ENCODE measurements around the gene INSYN2B.

Gene INSYN2B

GRCh38 chr5:169980418-169981053 is at the start of gene INSYN2B:
TSS of gene INSYN2B (minus strand) at chr5:169980495. CDS start at chr5:169883898, 96,597 bp downstream.
- Histone ChIP-seq H3K4me1 (peaks cover 0 to 7% (median 0%) of the 10 kb centered on the region in 10 experiments; a peak in 1 of 20 replicates), H3K9ac (no peak within 1 kb of the TSS), H3K4me2 (no peak within 1 kb of the TSS), H4K20me1 (peaks cover 0 to 61% (median 0%) of the 10 kb centered on the region in 11 experiments; a peak in 7 of 22 replicates), H3K4me3 (no peak within 1 kb of the TSS), H3K36me3 (peaks cover 16 to 88% (median 31%) of the 10 kb centered on the region in 11 experiments), H3K27ac (no peak within 1 kb of the TSS), H3K27me3 (no peaks in the 10 kb centered on the region), H3K9me3 (replicated peaks in 1 of 11) (no peaks in the 10 kb centered on the region)
- TF ChIP-seq Cebpa-rat (IDR thresholded peaks at IDR 0.05) = no peak

- peaks cover 0 to 12% (median 0%) of the 10 kb centered on the region in 11 experiments; a peak in 2 of 22 replicates for H4K20me1 ChIP-seq
Observed at GRCh38 chr5:170028124-170028523, 47.8 kb upstream of the INSYN2B start.

GRCh38 chr5:170025853-170026252 is 45.6 kb upstream of the INSYN2B start:
- peaks cover 0 to 16% (median 0%) of the 10 kb centered on the region in 11 experiments; a peak in 1 of 22 replicates for H4K20me1 ChIP-seq
- H3K4me1 ChIP-seq = 0 out of 20 replicates have a peak, but pooled peaks cover 0 to 6% (median 0%) of the 10 kb centered on the region in 10 experiments
- no peak overlapping the region for H3K9ac ChIP-seq
- TF ChIP-seq Cebpa-rat (IDR thresholded peaks at IDR 0.05) = no peak
- H3K36me3 ChIP-seq = peaks cover 30 to 98% (median 62%) of the 10 kb centered on the region in 11 experiments
- no peak overlapping the region for H3K4me2 ChIP-seq
- H3K4me3 ChIP-seq = no peak overlapping the region
- no peak overlapping the region for H3K27ac ChIP-seq
- no peaks in the 10 kb centered on the region for H3K9me3 ChIP-seq (replicated peaks in 1 of 11)
- no peaks in the 10 kb centered on the region for H3K27me3 ChIP-seq

More at GRCh38 chr5:170028124-170028523, 47.8 kb upstream of the INSYN2B start:
- no peak for TF ChIP-seq Cebpa-rat (IDR thresholded peaks at IDR 0.05)
- no peak overlapping the region for H3K4me3 ChIP-seq
- peaks cover 25 to 98% (median 67%) of the 10 kb centered on the region in 11 experiments for H3K36me3 ChIP-seq
- H3K9me3 ChIP-seq (replicated peaks in 1 of 11) = no peaks in the 10 kb centered on the region
- no peaks in the 10 kb centered on the region for H3K27me3 ChIP-seq
- no peak overlapping the region for H3K4me2 ChIP-seq
- H3K9ac ChIP-seq = no peak overlapping the region
- no peaks in the 10 kb centered on the region for H3K4me1 ChIP-seq
- H3K27ac ChIP-seq = no peak overlapping the region

GRCh38 chr5:170021506-170021905 is 41.2 kb upstream of the INSYN2B start:
- Histone ChIP-seq H3K4me3 (no peak overlapping the region), H3K36me3 (peaks cover 24 to 98% (median 50%) of the 10 kb centered on the region in 11 experiments; a peak in 20 of 22 replicates), H3K27me3 (no peaks in the 10 kb centered on the region), H3K4me2 (no peak overlapping the region), H3K9me3 (replicated peaks in 1 of 11) (no peaks in the 10 kb centered on the region), H4K20me1 (peaks cover 0 to 9% (median 0%) of the 10 kb centered on the region in 11 experiments; a peak in 1 of 22 replicates), H3K9ac (no peak overlapping the region), H3K27ac (no peak overlapping the region), H3K4me1 (0 out of 20 replicates have a peak, but pooled peaks cover 0 to 6% (median 0%) of the 10 kb centered on the region in 10 experiments)
- no peak for TF ChIP-seq Cebpa-rat (IDR thresholded peaks at IDR 0.05)

GRCh38 chr5:170020423-170020822 is 40.1 kb upstream of the INSYN2B start:
- Histone ChIP-seq H3K4me2 (no peak overlapping the region), H3K27me3 (no peaks in the 10 kb centered on the region), H3K9ac (no peak overlapping the region), H4K20me1 (peaks cover 0 to 9% (median 0%) of the 10 kb centered on the region in 11 experiments; a peak in 1 of 22 replicates), H3K4me3 (no peak overlapping the region), H3K4me1 (0 out of 20 replicates have a peak, but pooled peaks cover 0 to 6% (median 0%) of the 10 kb centered on the region in 10 experiments), H3K27ac (no peak overlapping the region), H3K9me3 (replicated peaks in 1 of 11) (no peaks in the 10 kb centered on the region), H3K36me3 (peaks cover 24 to 99% (median 50%) of the 10 kb centered on the region in 11 experiments; a peak in 20 of 22 replicates)
- no peak for TF ChIP-seq Cebpa-rat (IDR thresholded peaks at IDR 0.05)

- Histone ChIP-seq H4K20me1 (peaks cover 0 to 5% (median 0%) of the 10 kb centered on the region in 11 experiments; a peak in 1 of 22 replicates), H3K27me3 (no peaks in the 10 kb centered on the region), H3K4me3 (no peak overlapping the region), H3K9ac (no peak overlapping the region), H3K4me2 (no peak overlapping the region), H3K36me3 (peaks cover 6 to 99% (median 38%) of the 10 kb centered on the region in 11 experiments; a peak in 17 of 22 replicates), H3K27ac (no peak overlapping the region), H3K4me1 (peaks cover 12 to 20% (median 16%) of the 10 kb centered on the region in 10 experiments), H3K9me3 (replicated peaks in 1 of 11) (no peaks in the 10 kb centered on the region)
- no peak for TF ChIP-seq Cebpa-rat (IDR thresholded peaks at IDR 0.05)
Observed at GRCh38 chr5:170012622-170013021, 32.3 kb upstream of the INSYN2B start.

- peaks cover 12 to 26% (median 16%) of the 10 kb centered on the region in 10 experiments for H3K4me1 ChIP-seq
- H3K27ac ChIP-seq = no peak overlapping the region
- no peak for TF ChIP-seq Cebpa-rat (IDR thresholded peaks at IDR 0.05)
- no peaks in the 10 kb centered on the region for H3K27me3 ChIP-seq
- peaks cover 6 to 99% (median 40%) of the 10 kb centered on the region in 11 experiments; a peak in 17 of 22 replicates for H3K36me3 ChIP-seq
- H3K9me3 ChIP-seq (replicated peaks in 1 of 11) = no peaks in the 10 kb centered on the region
- no peak overlapping the region for H3K4me2 ChIP-seq
- H4K20me1 ChIP-seq = peaks cover 0 to 10% (median 0%) of the 10 kb centered on the region in 11 experiments; a peak in 1 of 22 replicates
- H3K4me3 ChIP-seq = no peak overlapping the region
- H3K9ac ChIP-seq = no peak overlapping the region
Observed at GRCh38 chr5:170011751-170012150, 31.5 kb upstream of the INSYN2B start.

- Histone ChIP-seq H3K4me3 (no peak overlapping the region), H3K4me2 (no peak overlapping the region), H3K9me3 (replicated peaks in 1 of 11) (no peaks in the 10 kb centered on the region), H3K4me1 (peaks cover 12 to 26% (median 16%) of the 10 kb centered on the region in 10 experiments), H3K27me3 (no peaks in the 10 kb centered on the region), H4K20me1 (peaks cover 0 to 10% (median 0%) of the 10 kb centered on the region in 11 experiments; a peak in 1 of 22 replicates), H3K36me3 (peaks cover 6 to 100% (median 40%) of the 10 kb centered on the region in 11 experiments; a peak in 17 of 22 replicates), H3K27ac (no peak overlapping the region), H3K9ac (no peak overlapping the region)
- no peak for TF ChIP-seq Cebpa-rat (IDR thresholded peaks at IDR 0.05)
Observed at GRCh38 chr5:170010595-170010994, 30.3 kb upstream of the INSYN2B start.

- Histone ChIP-seq H4K20me1 (peaks cover 0 to 10% (median 0%) of the 10 kb centered on the region in 11 experiments; a peak in 1 of 22 replicates), H3K4me3 (no peak overlapping the region), H3K27ac (no peak overlapping the region), H3K4me1 (peaks cover 12 to 26% (median 16%) of the 10 kb centered on the region in 10 experiments), H3K9ac (no peak overlapping the region), H3K36me3 (peaks cover 6 to 91% (median 46%) of the 10 kb centered on the region in 11 experiments; a peak in 18 of 22 replicates), H3K27me3 (no peaks in the 10 kb centered on the region), H3K4me2 (peak overlapping the region; percentile 43 to 74 (median 58); a peak in 20 of 22 replicates), H3K9me3 (replicated peaks in 1 of 11) (peaks cover 0 to 4% (median 0%) of the 10 kb centered on the region in 11 experiments; a peak in 1 of 22 replicates)
- no peak for TF ChIP-seq Cebpa-rat (IDR thresholded peaks at IDR 0.05)
Observed at GRCh38 chr5:170008376-170008775, 28.1 kb upstream of the INSYN2B start.
